Loucy (cell line): ENCODE measurements around the gene CDH13.

Experiments used
- H2AFZ ChIP-seq: fragments of 200-600 bp; sonication (generic); 2 replicates; pipeline ENCODE4 v1.6.0; 2016; ENCODE audit warnings: antibody characterized with exemption, mild to moderate bottlenecking, low read length, moderate library complexity
- H3F3A ChIP-seq: fragments of 200-600 bp; 2 replicates; pipeline ENCODE4 v1.6.0; 2016; ENCODE audit warnings: antibody characterized with exemption, low read depth, mild to moderate bottlenecking
- H3K27me3 ChIP-seq: fragments of 200-600 bp; sonication (generic); 2 replicates; pipeline ENCODE4 v1.6.1; 2014; ENCODE audit warnings: low read length, mild to moderate bottlenecking; ENCODE audit not compliant: insufficient read depth, poor library complexity, severe bottlenecking
- H3K36me3 ChIP-seq: fragments of 200-600 bp; sonication (generic); 2 replicates; pipeline ENCODE4 v1.6.1; 2016; ENCODE audit warnings: low read length; ENCODE audit not compliant: insufficient read depth
- H3K4me1 ChIP-seq: fragments of 200-600 bp; sonication (generic); 2 replicates; pipeline ENCODE4 v1.5.1; 2014; ENCODE audit warnings: low read length, mild to moderate bottlenecking; ENCODE audit not compliant: insufficient read depth, poor library complexity, severe bottlenecking
- H3K4me2 ChIP-seq: fragments of 200-600 bp; sonication (generic); 2 replicates; pipeline ENCODE4 v1.6.0; 2014; ENCODE audit warnings: antibody characterized with exemption, low read length, low read depth, mild to moderate bottlenecking; ENCODE audit not compliant: poor library complexity, severe bottlenecking
- H3K4me3 ChIP-seq: fragments of 200-600 bp; sonication (generic); 2 replicates; pipeline ENCODE4 v1.5.1; 2014; ENCODE audit warnings: low read length, mild to moderate bottlenecking, mixed read lengths; ENCODE audit not compliant: poor library complexity, severe bottlenecking
- H3K79me2 ChIP-seq: fragments of 200-600 bp; sonication (generic); 2 replicates; pipeline ENCODE4 v1.6.1; 2014; ENCODE audit warnings: low read length; ENCODE audit not compliant: insufficient read depth
- H3K9ac ChIP-seq: fragments of 200-600 bp; sonication (generic); 2 replicates; pipeline ENCODE4 v1.6.0; 2014; ENCODE audit warnings: mild to moderate bottlenecking, low read depth, low read length, moderate library complexity; ENCODE audit not compliant: poor library complexity, severe bottlenecking
- H3K9me2 ChIP-seq: fragments of 200-600 bp; sonication (generic); replicated peaks from 2 replicates; pipeline ENCODE4 v1.6.1; 2016; ENCODE audit warnings: low read depth, low read length, mixed read lengths
- H3K9me3 ChIP-seq: fragments of 200-600 bp; sonication (generic); 2 replicates; pipeline ENCODE4 v1.6.1; 2014; ENCODE audit warnings: mild to moderate bottlenecking, antibody characterized with exemption, low read length, low read depth; ENCODE audit not compliant: insufficient read depth
- H4K20me1 ChIP-seq: fragments of 200-600 bp; sonication (generic); 2 replicates; pipeline ENCODE4 v1.6.0; 2014; ENCODE audit warnings: antibody characterized with exemption, low read length, mild to moderate bottlenecking; ENCODE audit not compliant: insufficient read depth, poor library complexity, severe bottlenecking
- CTCF ChIP-seq: fragments of 200-600 bp; sonication (generic); conservative IDR thresholded peaks from 2 replicates; pipeline ENCODE4 v1.5.1; 2014; ENCODE audit warnings: mild to moderate bottlenecking, antibody characterized with exemption, low read length
- EZH2phosphoT487 ChIP-seq: fragments of 200-600 bp; IDR thresholded peaks from 2 replicates; pipeline ENCODE4 v1.6.1; 2018; ENCODE audit warnings: antibody characterized with exemption, mild to moderate bottlenecking, moderate library complexity, borderline replicate concordance

The CDH13 gene

GRCh38 chr16:82953517-82953916 lies 326.7 kb downstream of the CDH13 start:
- H3K4me2 ChIP-seq, result no peak overlapping the region
- H3F3A ChIP-seq, result no peaks in the 10 kb centered on the region
- H3K9me3 ChIP-seq, result no peaks in the 10 kb centered on the region
- TF ChIP-seq EZH2phosphoT487 (no peak), CTCF (no peak)
- H3K4me1 ChIP-seq, result no peaks in the 10 kb centered on the region
- H3K4me3 ChIP-seq, result no peak overlapping the region
- no peaks in the 10 kb centered on the region for H3K36me3 ChIP-seq
- H3K9me2 ChIP-seq, result no peaks in the 10 kb centered on the region
- no peaks in the 10 kb centered on the region for H3K27me3 ChIP-seq
- no peaks in the 10 kb centered on the region for H4K20me1 ChIP-seq
- no peaks in the 10 kb centered on the region for H3K79me2 ChIP-seq
- no peak overlapping the region for H2AFZ ChIP-seq
- no peak overlapping the region for H3K9ac ChIP-seq

GRCh38 chr16:82954224-82954929 lies 327.6 kb downstream of the CDH13 start:
- no peak for TF ChIP-seq EZH2phosphoT487
- no peak for TF ChIP-seq CTCF
- H2AFZ ChIP-seq, result no peak overlapping the region
- no peak overlapping the region for H3K9ac ChIP-seq
- H3F3A ChIP-seq, result no peaks in the 10 kb centered on the region
- H3K9me2 ChIP-seq, result no peaks in the 10 kb centered on the region
- no peaks in the 10 kb centered on the region for H3K79me2 ChIP-seq
- no peaks in the 10 kb centered on the region for H3K27me3 ChIP-seq
- H3K36me3 ChIP-seq, result no peaks in the 10 kb centered on the region
- no peaks in the 10 kb centered on the region for H3K9me3 ChIP-seq
- no peaks in the 10 kb centered on the region for H3K4me1 ChIP-seq
- no peaks in the 10 kb centered on the region for H4K20me1 ChIP-seq
- H3K4me2 ChIP-seq, result no peak overlapping the region
- no peak overlapping the region for H3K4me3 ChIP-seq

GRCh38 chr16:82955741-82956348 lies 329.1 kb downstream of the CDH13 start:
- Histone ChIP-seq H3F3A (no peaks in the 10 kb centered on the region), H3K4me1 (no peaks in the 10 kb centered on the region), H4K20me1 (no peaks in the 10 kb centered on the region), H3K27me3 (no peaks in the 10 kb centered on the region), H3K4me3 (no peak overlapping the region), H3K4me2 (no peak overlapping the region), H3K36me3 (no peaks in the 10 kb centered on the region), H3K9me2 (no peaks in the 10 kb centered on the region), H2AFZ (no peak overlapping the region), H3K9me3 (no peaks in the 10 kb centered on the region; the same call in 1 of the 2 replicates), H3K79me2 (no peaks in the 10 kb centered on the region), H3K9ac (no peak overlapping the region)
- TF ChIP-seq CTCF (no peak), EZH2phosphoT487 (no peak)
